ENCODE measurements around the gene OR4K13.

The OR4K13 gene
- 0 to 0.06 (median 0) reads per million in 9 experiments for total RNA-seq

GRCh38 chr14:20035938-20036337, at the start of gene OR4K13:
TSS of gene OR4K13 (minus strand) at chr14:20036038. CDS start at chr14:20034758, 1,280 bp downstream.
- H3K36me3 Mint-ChIP-seq (ENCODE audit: insufficient read depth): no peaks in the 10 kb centered on the region
- H3K4me3 Mint-ChIP-seq: no peak within 1 kb of the TSS
- H3K27me3 Mint-ChIP-seq: no peaks in the 10 kb centered on the region
- DNase-seq (no peak), ATAC-seq (replicated peaks) (no peak)
- H3K27ac Mint-ChIP-seq: no peak within 1 kb of the TSS
- H3K9me3 Mint-ChIP-seq: peaks cover 0 to 2% of the 10 kb centered on the region in 2 donors
- no peaks in the 10 kb centered on the region for H3K4me1 Mint-ChIP-seq (ENCODE audit: low read depth in 2 of 2)

- H3K36me3 Mint-ChIP-seq (ENCODE audit: insufficient read depth): no peaks in the 10 kb centered on the region
- no peaks in the 10 kb centered on the region for H3K4me1 Mint-ChIP-seq (ENCODE audit: low read depth in 2 of 2)
- no peak for ATAC-seq (replicated peaks)
- no peak within 1 kb of the TSS for H3K27ac Mint-ChIP-seq
- DNase-seq: no peak
- peaks cover 7 to 20% of the 10 kb centered on the region in 2 donors for H3K27me3 Mint-ChIP-seq
- peaks cover 0 to 2% of the 10 kb centered on the region in 2 donors for H3K9me3 Mint-ChIP-seq
- no peak within 1 kb of the TSS for H3K4me3 Mint-ChIP-seq
These were observed 23.9 kb upstream of the OR4K13 start, which contains the start of gene OR4L1 for GRCh38 chr14:20059745-20060144. TSS of gene OR4L1 (plus strand) at chr14:20060045. CDS start at chr14:20060045, 0 bp downstream.

- Mint-ChIP-seq H3K4me3 (no peak overlapping the region), H3K36me3 (ENCODE audit: insufficient read depth) (no peaks in the 10 kb centered on the region), H3K4me1 (ENCODE audit: low read depth in 2 of 2) (no peaks in the 10 kb centered on the region)
These were observed 12.4 kb upstream of the OR4K13 start for GRCh38 chr14:20048202-20048601.

GRCh38 chr14:20044243-20044642, 8.4 kb upstream of the OR4K13 start:
- no peaks in the 10 kb centered on the region for H3K36me3 Mint-ChIP-seq (ENCODE audit: insufficient read depth)
- H3K4me3 Mint-ChIP-seq: no peak overlapping the region
- ATAC-seq (replicated peaks) (no peak), DNase-seq (no peak)
- H3K27ac Mint-ChIP-seq: no peak overlapping the region
- no peaks in the 10 kb centered on the region for H3K9me3 Mint-ChIP-seq
- H3K4me1 Mint-ChIP-seq (ENCODE audit: low read depth in 2 of 2): no peaks in the 10 kb centered on the region
- peaks cover 27 to 28% of the 10 kb centered on the region in 2 donors for H3K27me3 Mint-ChIP-seq

More at GRCh38 chr14:20048202-20048601, 12.4 kb upstream of the OR4K13 start:
- Mint-ChIP-seq H3K9me3 (no peaks in the 10 kb centered on the region), H3K27ac (no peak overlapping the region), H3K27me3 (peaks cover 33 to 39% of the 10 kb centered on the region in 2 donors)
- ATAC-seq (replicated peaks) (no peak), DNase-seq (no peak)

DNA sequence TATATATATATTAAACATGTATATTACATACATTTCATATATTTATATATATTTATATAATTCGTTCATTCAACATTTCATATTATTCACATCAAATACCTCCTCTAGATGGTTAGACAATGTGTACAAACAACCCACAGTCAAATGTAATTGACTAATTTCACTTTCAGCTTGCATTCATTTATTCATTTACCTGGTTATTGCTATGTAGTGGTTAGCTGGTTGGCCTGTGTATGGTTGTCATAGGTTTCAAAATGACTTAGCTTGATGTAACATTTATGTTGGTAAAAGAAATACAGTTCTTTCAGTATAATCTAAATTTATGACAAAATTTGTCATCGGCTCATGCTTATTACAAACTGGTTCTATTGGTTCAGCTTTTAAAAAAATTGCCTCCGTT, 389 bp downstream of the OR4K13 start:
- no peak for DNase-seq
- no peak overlapping the region for H3K27ac Mint-ChIP-seq
- no peaks in the 10 kb centered on the region for H3K4me1 Mint-ChIP-seq (ENCODE audit: low read depth in 2 of 2)

GRCh38 chr14:20031058-20031457, 4.8 kb downstream of the OR4K13 start:
- no peak for DNase-seq
- no peak for ATAC-seq (replicated peaks)
- no peaks in the 10 kb centered on the region for H3K36me3 Mint-ChIP-seq (ENCODE audit: insufficient read depth)
- no peaks in the 10 kb centered on the region for H3K4me1 Mint-ChIP-seq (ENCODE audit: low read depth in 2 of 2)
- H3K4me3 Mint-ChIP-seq: no peak overlapping the region
- H3K9me3 Mint-ChIP-seq: no peaks in the 10 kb centered on the region
- peaks cover 0 to 7% of the 10 kb centered on the region in 2 donors for H3K27me3 Mint-ChIP-seq
- no peak overlapping the region for H3K27ac Mint-ChIP-seq

More for the DNA sequence above, 389 bp downstream of the OR4K13 start:
- H3K36me3 Mint-ChIP-seq (ENCODE audit: insufficient read depth): no peaks in the 10 kb centered on the region
- H3K4me3 Mint-ChIP-seq: no peak overlapping the region
- no peaks in the 10 kb centered on the region for H3K27me3 Mint-ChIP-seq
- peaks cover 0 to 2% of the 10 kb centered on the region in 2 donors for H3K9me3 Mint-ChIP-seq
- no peak for ATAC-seq (replicated peaks)

- H3K27ac Mint-ChIP-seq: no peak within 1 kb of the TSS
These were observed 16.5 kb downstream of the OR4K13 start, which contains the start of gene OR4K14 for GRCh38 chr14:20019257-20019865. TSS of gene OR4K14 (minus strand) at chr14:20019307. CDS start at chr14:20015193, 4,114 bp downstream.

GRCh38 chr14:20008156-20008555, 27.7 kb downstream of the OR4K13 start:
- no peaks in the 10 kb centered on the region for H3K36me3 Mint-ChIP-seq (ENCODE audit: insufficient read depth)
- no peaks in the 10 kb centered on the region for H3K4me1 Mint-ChIP-seq (ENCODE audit: low read depth in 2 of 2)
- no peak overlapping the region for H3K4me3 Mint-ChIP-seq

More at GRCh38 chr14:20019257-20019865, 16.5 kb downstream of the OR4K13 start, which contains the start of gene OR4K14:
- ATAC-seq (replicated peaks): no peak
- Mint-ChIP-seq H3K4me3 (no peak within 1 kb of the TSS), H3K27me3 (peaks cover 0 to 3% of the 10 kb centered on the region in 2 donors), H3K36me3 (ENCODE audit: insufficient read depth) (no peaks in the 10 kb centered on the region), H3K9me3 (peaks cover 0 to 3% of the 10 kb centered on the region in 2 donors), H3K4me1 (ENCODE audit: low read depth in 2 of 2) (no peaks in the 10 kb centered on the region)
- no peak for DNase-seq

GRCh38 chr14:20002319-20002718, 33.5 kb downstream of the OR4K13 start:
- no peaks in the 10 kb centered on the region for H3K27me3 Mint-ChIP-seq
- ATAC-seq (replicated peaks) (no peak), DNase-seq (no peak)
- peaks cover 0 to 3% of the 10 kb centered on the region in 2 donors for H3K9me3 Mint-ChIP-seq
- no peaks in the 10 kb centered on the region for H3K36me3 Mint-ChIP-seq (ENCODE audit: insufficient read depth)
- no peak overlapping the region for H3K27ac Mint-ChIP-seq
- H3K4me3 Mint-ChIP-seq: no peak overlapping the region
- H3K4me1 Mint-ChIP-seq (ENCODE audit: low read depth in 2 of 2): no peaks in the 10 kb centered on the region

More at GRCh38 chr14:20008156-20008555, 27.7 kb downstream of the OR4K13 start:
- ATAC-seq (replicated peaks) (no peak), DNase-seq (no peak)
- H3K27ac Mint-ChIP-seq: no peak overlapping the region
- no peaks in the 10 kb centered on the region for H3K27me3 Mint-ChIP-seq
- peaks cover 5 to 14% of the 10 kb centered on the region in 2 donors for H3K9me3 Mint-ChIP-seq

GRCh38 chr14:20001863-20002262, 34.0 kb downstream of the OR4K13 start, which contains the start of gene OR4Q2:
TSS of gene OR4Q2 (plus strand) at chr14:20002163.
- no peaks in the 10 kb centered on the region for H3K4me1 Mint-ChIP-seq (ENCODE audit: low read depth in 2 of 2)
- no peaks in the 10 kb centered on the region for H3K27me3 Mint-ChIP-seq
- ATAC-seq (replicated peaks): no peak
- H3K36me3 Mint-ChIP-seq (ENCODE audit: insufficient read depth): no peaks in the 10 kb centered on the region
- DNase-seq: no peak
- no peak within 1 kb of the TSS for H3K27ac Mint-ChIP-seq
- no peak within 1 kb of the TSS for H3K4me3 Mint-ChIP-seq
- peaks cover 0 to 3% of the 10 kb centered on the region in 2 donors for H3K9me3 Mint-ChIP-seq

GRCh38 chr14:19993438-19993837, 42.4 kb downstream of the OR4K13 start:
- H3K27ac Mint-ChIP-seq: no peak overlapping the region
- no peaks in the 10 kb centered on the region for H3K4me1 Mint-ChIP-seq (ENCODE audit: low read depth in 2 of 2)
- peaks cover 2 to 6% of the 10 kb centered on the region in 2 donors for H3K9me3 Mint-ChIP-seq

More at GRCh38 chr14:19993438-19993837, 42.4 kb downstream of the OR4K13 start:
- ATAC-seq (replicated peaks): no peak
- Mint-ChIP-seq H3K4me3 (no peak overlapping the region), H3K36me3 (ENCODE audit: insufficient read depth) (peaks cover 3% of the 10 kb centered on the region), H3K27me3 (no peaks in the 10 kb centered on the region)
- no peak for DNase-seq

Data from effector memory CD8-positive, alpha-beta T cell (primary cell).